Endothelial cell of umbilical vein (primary cell): ENCODE measurements around the gene PPOX.

Experiments used
- EZH2 ChIP-seq: IDR thresholded peaks from 2 replicates; pipeline ENCODE4 v1.6.1; 2012; ENCODE audit warnings: borderline replicate concordance, low read depth, mild to moderate bottlenecking, moderate library complexity, low read length, inconsistent platforms; ENCODE audit not compliant: severe bottlenecking
- FOS ChIP-seq: IDR thresholded peaks from 2 replicates; pipeline ENCODE4 v1.6.1; 2011; ENCODE audit warnings: mild to moderate bottlenecking, low read length, moderate library complexity, borderline replicate concordance; ENCODE audit not compliant: insufficient read depth
- GATA2 ChIP-seq: IDR thresholded peaks from 2 replicates; pipeline ENCODE4 v1.7.0; 2011; ENCODE audit warnings: low read depth, mild to moderate bottlenecking, moderate library complexity, mixed read lengths, low read length; ENCODE audit not compliant: insufficient read length, insufficient read depth
- POLR2A ChIP-seq: IDR thresholded peaks from 2 replicates; pipeline ENCODE4 v1.6.1; 2012; ENCODE audit warnings: low read depth, mild to moderate bottlenecking, control low read depth, low read length
- POLR2AphosphoS5 ChIP-seq: IDR thresholded peaks from 2 replicates; pipeline ENCODE4 v1.6.1; 2012; ENCODE audit warnings: low read depth, mild to moderate bottlenecking, control low read depth, low read length, moderate library complexity; ENCODE audit not compliant: insufficient read depth
- TF ChIP-seq, protein P1 (sequence below), 2 donors: IDR thresholded peaks; 1 replicate in 1 of 2; 2 replicates in 1 of 2; pipeline ENCODE4 v1.5.1; 2011; ENCODE audit warnings: low read length in 2 of 2, mild to moderate bottlenecking in 2 of 2, moderate library complexity in 2 of 2, control low read depth in 1 of 2, inconsistent platforms in 1 of 2, low read depth in 1 of 2; ENCODE audit not compliant: insufficient read depth in 1 of 2; ENCODE audit errors: extremely low read depth in 1 of 2
- TF ChIP-seq, protein P2 (sequence below): IDR thresholded peaks from 2 replicates; pipeline ENCODE4 v1.6.1; 2011; ENCODE audit not compliant: insufficient read depth, insufficient read length

GRCh38 chr1:161195171-161195570 is 28.9 kb downstream of the PPOX start:
- TF ChIP-seq POLR2A (no peak), GATA2 (no peak), POLR2AphosphoS5 (no peak), EZH2 (no peak), FOS (no peak)
- TF ChIP-seq, protein P1, sequence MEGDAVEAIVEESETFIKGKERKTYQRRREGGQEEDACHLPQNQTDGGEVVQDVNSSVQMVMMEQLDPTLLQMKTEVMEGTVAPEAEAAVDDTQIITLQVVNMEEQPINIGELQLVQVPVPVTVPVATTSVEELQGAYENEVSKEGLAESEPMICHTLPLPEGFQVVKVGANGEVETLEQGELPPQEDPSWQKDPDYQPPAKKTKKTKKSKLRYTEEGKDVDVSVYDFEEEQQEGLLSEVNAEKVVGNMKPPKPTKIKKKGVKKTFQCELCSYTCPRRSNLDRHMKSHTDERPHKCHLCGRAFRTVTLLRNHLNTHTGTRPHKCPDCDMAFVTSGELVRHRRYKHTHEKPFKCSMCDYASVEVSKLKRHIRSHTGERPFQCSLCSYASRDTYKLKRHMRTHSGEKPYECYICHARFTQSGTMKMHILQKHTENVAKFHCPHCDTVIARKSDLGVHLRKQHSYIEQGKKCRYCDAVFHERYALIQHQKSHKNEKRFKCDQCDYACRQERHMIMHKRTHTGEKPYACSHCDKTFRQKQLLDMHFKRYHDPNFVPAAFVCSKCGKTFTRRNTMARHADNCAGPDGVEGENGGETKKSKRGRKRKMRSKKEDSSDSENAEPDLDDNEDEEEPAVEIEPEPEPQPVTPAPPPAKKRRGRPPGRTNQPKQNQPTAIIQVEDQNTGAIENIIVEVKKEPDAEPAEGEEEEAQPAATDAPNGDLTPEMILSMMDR (IDR thresholded peaks at IDR 0.05; ENCODE audit: extremely low read depth in 1 of 2, insufficient read depth in 1 of 2, low read depth in 1 of 2, low read length in 2 of 2), result no peak
- TF ChIP-seq, protein P2, sequence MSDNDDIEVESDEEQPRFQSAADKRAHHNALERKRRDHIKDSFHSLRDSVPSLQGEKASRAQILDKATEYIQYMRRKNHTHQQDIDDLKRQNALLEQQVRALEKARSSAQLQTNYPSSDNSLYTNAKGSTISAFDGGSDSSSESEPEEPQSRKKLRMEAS, result no peak
